IMR-90 (cell line): ENCODE data around the gene HOATZ. TPM values are rescaled to one million over a fixed set of nuclear protein-coding genes. Genes with fewer than 3 reads are reported as not detected.

ENCODE experiments used
- ATAC-seq: fragments of 200-7000 bp; cut with Tn5 transposase; 2 replicates; pipeline ENCODE4 v1.9.1; 2020; ENCODE audit warnings: low read depth, mild to moderate bottlenecking, moderate library complexity
- BruUV-seq: library from RNA; stranded (reverse); fragments of 400-500 nt; replicated peaks from 2 replicates; lab custom pipeline; 2021; lab: Mats Ljungman, UMichigan
- CTCF ChIA-PET: fragments of 300-600 bp; formaldehyde crosslinking; extraction: SDS; loops from one replicate; lab custom pipeline; 2021; ENCODE audit warnings: antibody characterized with exemption; lab: Yijun Ruan, JAX
- POLR2A ChIA-PET: fragments of 300-600 bp; sonication (Branson Sonifier 250); formaldehyde crosslinking; loops from one replicate; lab custom pipeline; 2022; ENCODE audit warnings: antibody characterized with exemption; ENCODE audit not compliant: unreplicated experiment; lab: Charles Lee
- DNase-seq: peaks from one replicate; pipeline ENCODE4 v3.0.0; 2013
- H2AFZ ChIP-seq: replicated peaks from 2 replicates; pipeline ENCODE3; 2013; ENCODE audit warnings: low read length, mild to moderate bottlenecking; ENCODE audit not compliant: poor library complexity
- H2AK5ac ChIP-seq: 2 replicates; pipeline ENCODE4 v1.6.1; 2013; ENCODE audit warnings: low read depth, low read length, inconsistent platforms
- H2AK9ac ChIP-seq: replicated peaks from 2 replicates; pipeline ENCODE3; 2013; ENCODE audit warnings: mild to moderate bottlenecking, low read depth, low read length, moderate library complexity; ENCODE audit not compliant: poor library complexity
- H2BK120ac ChIP-seq: 2 replicates; pipeline ENCODE4 v1.6.1; 2013; ENCODE audit warnings: low read depth, low read length, inconsistent platforms
- H2BK15ac ChIP-seq: 3 replicates; pipeline ENCODE4 v1.6.1; 2013; ENCODE audit warnings: low read depth, low read length, inconsistent platforms
- H2BK20ac ChIP-seq: 2 replicates; pipeline ENCODE4 v1.6.1; 2013; ENCODE audit warnings: low read depth, mild to moderate bottlenecking, inconsistent platforms, low read length, moderate library complexity
- H2BK5ac ChIP-seq: 2 replicates; pipeline ENCODE4 v1.6.1; 2013; ENCODE audit warnings: mild to moderate bottlenecking, low read depth, low read length, inconsistent platforms; ENCODE audit not compliant: poor library complexity, severe bottlenecking
- H3K14ac ChIP-seq: replicated peaks from 2 replicates; pipeline ENCODE4 v1.6.1; 2013; ENCODE audit warnings: low read depth, low read length, inconsistent platforms
- H3K18ac ChIP-seq: 2 replicates; pipeline ENCODE4 v1.6.1; 2013; ENCODE audit warnings: low read depth, low read length, control low read depth
- H3K23ac ChIP-seq: 2 replicates; pipeline ENCODE4 v1.6.1; 2013; ENCODE audit warnings: low read depth, low read length, inconsistent platforms
- H3K27ac ChIP-seq: 2 replicates; pipeline ENCODE4 v1.5.1; 2013; ENCODE audit warnings: mild to moderate bottlenecking, control low read depth, low read length; ENCODE audit not compliant: insufficient read depth
- H3K27me3 ChIP-seq: 2 replicates; pipeline ENCODE4 v1.6.1; 2013; ENCODE audit warnings: low read length; ENCODE audit not compliant: control insufficient read depth, insufficient read depth
- H3K36me3 ChIP-seq: 2 replicates; pipeline ENCODE4 v1.6.1; 2013; ENCODE audit warnings: low read length, mixed read lengths; ENCODE audit not compliant: control insufficient read depth, insufficient read depth
- H3K4ac ChIP-seq: 2 replicates; pipeline ENCODE4 v1.6.1; 2013; ENCODE audit warnings: low read depth, low read length, inconsistent platforms
- H3K4me1 ChIP-seq: 2 replicates; pipeline ENCODE4 v1.6.1; 2013; ENCODE audit warnings: low read length, mixed read lengths; ENCODE audit not compliant: control insufficient read depth, insufficient read depth
- H3K4me2 ChIP-seq: 2 replicates; pipeline ENCODE4 v1.6.1; 2013; ENCODE audit warnings: low read depth, mild to moderate bottlenecking, control low read depth, low read length, moderate library complexity
- H3K4me3 ChIP-seq: 2 replicates; pipeline ENCODE4 v1.5.1; 2013; ENCODE audit warnings: low read depth, mild to moderate bottlenecking, control low read depth, low read length, moderate library complexity; ENCODE audit not compliant: insufficient read depth
- H3K56ac ChIP-seq: 2 replicates; pipeline ENCODE4 v1.6.1; 2013; ENCODE audit warnings: low read length, inconsistent platforms; ENCODE audit not compliant: insufficient read depth; ENCODE audit errors: extremely low read depth
- H3K79me1 ChIP-seq, 2 experiments: 2 replicates each; pipeline ENCODE4 v1.6.1; 2013; ENCODE audit warnings: low read length in 2 of 2, inconsistent platforms in 1 of 2, low read depth in 1 of 2
- H3K9ac ChIP-seq: 2 replicates; pipeline ENCODE4 v1.6.1; 2013; ENCODE audit warnings: low read depth, low read length, control low read depth
- H3K9me1 ChIP-seq: 2 replicates; pipeline ENCODE4 v1.6.1; 2013; ENCODE audit warnings: low read length, inconsistent platforms; ENCODE audit not compliant: insufficient read depth
- H3K9me3 ChIP-seq: 2 replicates; pipeline ENCODE4 v1.6.1; 2013; ENCODE audit warnings: low read length; ENCODE audit not compliant: control insufficient read depth, insufficient read depth
- H4K20me1 ChIP-seq: 2 replicates; pipeline ENCODE4 v1.6.1; 2013; ENCODE audit warnings: low read length, inconsistent platforms; ENCODE audit not compliant: insufficient read depth
- H4K5ac ChIP-seq: 2 replicates; pipeline ENCODE4 v1.6.1; 2013; ENCODE audit warnings: mild to moderate bottlenecking, low read depth, low read length, control low read depth
- H4K8ac ChIP-seq, 2 experiments: 2 replicates each; pipeline ENCODE4 v1.6.1; 2013; ENCODE audit warnings: low read depth in 2 of 2, low read length in 2 of 2, control low read depth in 1 of 2, inconsistent platforms in 1 of 2
- H4K91ac ChIP-seq: 2 replicates; pipeline ENCODE4 v1.6.1; 2013; ENCODE audit warnings: low read depth, low read length, inconsistent platforms; ENCODE audit not compliant: insufficient read depth
- BHLHE40 ChIP-seq: fragments of 150-350 bp; IDR thresholded peaks from 2 replicates; pipeline ENCODE4 v1.6.1; 2016; ENCODE audit warnings: mild to moderate bottlenecking, low read depth, low read length
- CEBPB ChIP-seq: IDR thresholded peaks from 2 replicates; pipeline ENCODE4 v1.6.1; 2012; ENCODE audit warnings: low read depth, low read length, improper control_type of control experiment
- CHD1 ChIP-seq: IDR thresholded peaks from 2 replicates; pipeline ENCODE4 v1.6.1; 2012; ENCODE audit warnings: low read depth, low read length, improper control_type of control experiment
- CTCF ChIP-seq: conservative IDR thresholded peaks from 2 replicates; pipeline ENCODE4 v1.5.1; 2012; ENCODE audit warnings: mild to moderate bottlenecking, low read depth, low read length, improper control_type of control experiment
- ELK1 ChIP-seq: fragments of 150-350 bp; IDR thresholded peaks from 2 replicates; pipeline ENCODE4 v1.6.1; 2016; ENCODE audit warnings: low read depth, mild to moderate bottlenecking, low read length, moderate library complexity, borderline replicate concordance
- FOS ChIP-seq: fragments of 150-350 bp; IDR thresholded peaks from 2 replicates; pipeline ENCODE4 v1.6.1; 2016; ENCODE audit warnings: low read depth, low read length
- MAFK ChIP-seq: IDR thresholded peaks from 2 replicates; pipeline ENCODE4 v1.6.1; 2012; ENCODE audit warnings: low read depth, low read length, improper control_type of control experiment
- MAZ ChIP-seq: IDR thresholded peaks from 2 replicates; pipeline ENCODE4 v1.6.1; 2012; ENCODE audit warnings: low read depth, mild to moderate bottlenecking, low read length, improper control_type of control experiment, moderate library complexity, borderline replicate concordance
- NFE2L2 ChIP-seq: fragments of 150-350 bp; IDR thresholded peaks from 2 replicates; pipeline ENCODE4 v1.6.1; 2016; ENCODE audit warnings: low read depth, mild to moderate bottlenecking, low read length
- POLR2A ChIP-seq: IDR thresholded peaks from 2 replicates; pipeline ENCODE4 v1.6.1; 2012; ENCODE audit warnings: mild to moderate bottlenecking, low read depth, low read length
- RAD21 ChIP-seq: IDR thresholded peaks from 2 replicates; pipeline ENCODE4 v1.6.1; 2012; ENCODE audit warnings: low read length, improper control_type of control experiment
- RCOR1 ChIP-seq: IDR thresholded peaks from 2 replicates; pipeline ENCODE4 v1.6.1; 2012; ENCODE audit warnings: mild to moderate bottlenecking, low read length, improper control_type of control experiment; ENCODE audit not compliant: insufficient replicate concordance
- RFX5 ChIP-seq: IDR thresholded peaks from 2 replicates; pipeline ENCODE4 v1.8.0; 2012; ENCODE audit warnings: low read depth, mild to moderate bottlenecking, low read length, moderate library complexity
- SMC3 ChIP-seq: fragments of 150-350 bp; IDR thresholded peaks from 2 replicates; pipeline ENCODE4 v1.6.1; 2016; ENCODE audit warnings: low read depth, mild to moderate bottlenecking, antibody characterized with exemption, low read length, moderate library complexity
- WGBS, 2 experiments: methylation state at CpG; one replicate each; pipeline versions ENCODE4 v1.1.5 to v1.1.7; 2013; ENCODE audit warnings: missing lambda C conversion rate in 2 of 2; ENCODE audit not compliant: insufficient read length in 1 of 2; ENCODE audit errors: extremely low coverage in 2 of 2; 5-methylcytosine and 5-hydroxymethylcytosine counted together
- dilution Hi-C: fragments of 300-500 bp; cut with HindIII; formaldehyde crosslinking; loops from one replicate; pipeline ENCODE4 v1.14.3; 2018; ENCODE audit warnings: low sequenced_read_pairs; ENCODE audit not compliant: unreplicated experiment
- in situ Hi-C: fragments of 300-500 bp; cut with MboI; formaldehyde crosslinking; loops from 3 replicates; pipeline ENCODE4 v1.14.3; 2019; ENCODE audit warnings: low sequenced_read_pairs, inconsistent platforms, mixed read lengths
- intact Hi-C: fragments of 100-400 bp; cut with micrococcal nuclease; formaldehyde crosslinking; loops from 2 replicates; pipeline ENCODE4 v1.10.0; 2022
- polyA plus RNA-seq, 3 experiments: library from polyadenylated mRNA; depleted of rRNA; stranded (reverse); fragments of >200 nt; gene quantifications; 2 replicates each; pipeline ENCODE4 v1.2.3, GENCODE V29; 2012; ENCODE audit warnings: low replicate concordance in 1 of 3
- total RNA-seq: library from RNA; depleted of rRNA; stranded (reverse); fragments of >200 nt; gene quantifications from 2 replicates; pipeline ENCODE4 v1.2.3, GENCODE V29; 2012
- TF ChIP-seq, protein P1 (sequence below): fragments of 150-350 bp; IDR thresholded peaks from 2 replicates; pipeline ENCODE4 v1.6.1; 2017; ENCODE audit warnings: mild to moderate bottlenecking, antibody characterized with exemption, low read length, low read depth

Gene HOATZ
- total and polyA plus RNA-seq, 2 of the 4 experiments (the other 2 are of a cell fraction), result not detected

DNA sequence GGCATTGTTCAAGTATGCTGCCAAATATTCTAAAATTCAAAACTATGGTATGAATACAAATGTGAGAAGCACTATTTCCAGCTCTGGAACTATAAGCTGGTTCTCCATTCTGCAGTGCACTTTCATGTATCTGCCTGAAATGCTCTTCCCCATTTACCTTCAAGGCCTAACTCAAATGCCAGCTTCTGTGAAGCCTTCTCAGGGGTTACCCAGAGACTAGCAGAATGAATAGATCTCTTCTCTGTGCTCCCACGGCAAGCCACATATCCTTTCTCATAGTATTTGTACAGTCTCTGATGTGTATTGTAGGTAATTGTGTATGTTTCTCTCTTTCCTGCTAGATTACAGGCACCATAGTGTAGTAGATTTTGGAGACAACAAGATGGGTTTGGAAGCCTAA, 4.1 kb downstream of the HOATZ start:
- Histone ChIP-seq H3K4ac (no peak overlapping the region), H2AK9ac (no peak overlapping the region), H3K27me3 (no peaks in the 10 kb centered on the region), H3K36me3 (no peaks in the 10 kb centered on the region), H3K56ac (no peak overlapping the region), H3K9ac (no peak overlapping the region), H3K9me3 (no peaks in the 10 kb centered on the region), H2BK5ac (no peak overlapping the region), H4K5ac (no peak overlapping the region), H2BK20ac (no peak overlapping the region), H2BK15ac (no peak overlapping the region), H3K9me1 (no peaks in the 10 kb centered on the region), H2BK120ac (no peak overlapping the region), H3K14ac (no peak overlapping the region), H4K20me1 (no peaks in the 10 kb centered on the region), H2AK5ac (no peak overlapping the region), H3K4me2 (no peak overlapping the region), H3K23ac (no peak overlapping the region), H3K18ac (no peak overlapping the region), H4K91ac (no peak overlapping the region), H4K8ac (no peak overlapping the region), H3K27ac (no peak overlapping the region), H3K4me1 (peaks cover 4% of the 10 kb centered on the region; the same call in 1 of the 2 replicates), H3K4me3 (no peak overlapping the region), H3K79me1 (no peaks in the 10 kb centered on the region), H2AFZ (no peak overlapping the region)
- DNase-seq, result no peak
- intact Hi-C loops (no loop called here), dilution Hi-C loops (no loop called here), in situ Hi-C loops (no loop called here)
- no TSS peak for BruUV-seq
- no peak for ATAC-seq
- ChIA-PET CTCF (no interaction called here), POLR2A (no interaction called here)
- WGBS, 2 experiments, result no CpG with 5 or more reads among the region's 1 CpG
- no peak for TF ChIP-seq RCOR1
- TF ChIP-seq CHD1, result no peak
- TF ChIP-seq MAFK, result no peak
- no peak for TF ChIP-seq NFE2L2
- TF ChIP-seq CEBPB, result no peak
- no peak for TF ChIP-seq FOS
- TF ChIP-seq POLR2A, result no peak
- no peak for TF ChIP-seq ELK1
- TF ChIP-seq RAD21, result no peak
- TF ChIP-seq RFX5, result no peak
- no peak for TF ChIP-seq MAZ
- no peak for TF ChIP-seq CTCF
- no peak for TF ChIP-seq BHLHE40
- no peak for TF ChIP-seq SMC3
- TF ChIP-seq, protein P1, sequence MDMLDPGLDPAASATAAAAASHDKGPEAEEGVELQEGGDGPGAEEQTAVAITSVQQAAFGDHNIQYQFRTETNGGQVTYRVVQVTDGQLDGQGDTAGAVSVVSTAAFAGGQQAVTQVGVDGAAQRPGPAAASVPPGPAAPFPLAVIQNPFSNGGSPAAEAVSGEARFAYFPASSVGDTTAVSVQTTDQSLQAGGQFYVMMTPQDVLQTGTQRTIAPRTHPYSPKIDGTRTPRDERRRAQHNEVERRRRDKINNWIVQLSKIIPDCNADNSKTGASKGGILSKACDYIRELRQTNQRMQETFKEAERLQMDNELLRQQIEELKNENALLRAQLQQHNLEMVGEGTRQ, result no peak
